AML-193 (cell line): Measurements from ENCODE around the gene NUDT6.
"Not testable (repeated sequence)": the region's sequence is repeated elsewhere in the genome, so short reads cannot be mapped to it uniquely, and the experiment has no call there.

Experiments
- DNase-seq, 2 experiments: peaks; one replicate each; lab custom pipeline; 2025; lab: John Stamatoyannopoulos, UW

NUDT6 gene

GRCh38 chr4:122875949-122876348 lies 46.4 kb downstream of the NUDT6 start:
- DNase-seq: no peak

GRCh38 chr4:122873821-122874593 lies 48.4 kb downstream of the NUDT6 start:
- peak in 1 of 2 experiments; percentile 14 for DNase-seq

GRCh38 chr4:122873146-122873545 lies 49.3 kb downstream of the NUDT6 start:
- DNase-seq: no peak

GRCh38 chr4:122868235-122868634 lies 54.2 kb downstream of the NUDT6 start:
- not testable (repeated sequence) for DNase-seq

- DNase-seq: no peak
These were observed 57.0 kb downstream of the NUDT6 start for GRCh38 chr4:122865425-122865824.

GRCh38 chr4:122863639-122864038 lies 58.8 kb downstream of the NUDT6 start:
- no peak for DNase-seq

- no peak for DNase-seq
These were observed 61.0 kb downstream of the NUDT6 start for GRCh38 chr4:122861172-122861943.

GRCh38 chr4:122858705-122859104 lies 63.7 kb downstream of the NUDT6 start:
- DNase-seq: no peak

- no peak for DNase-seq
These were observed 65.2 kb downstream of the NUDT6 start for GRCh38 chr4:122857160-122857559.

- DNase-seq: no peak
These were observed 67.0 kb downstream of the NUDT6 start for GRCh38 chr4:122855353-122855890.

- DNase-seq: no peak
These were observed 67.7 kb downstream of the NUDT6 start for GRCh38 chr4:122854447-122855352.

GRCh38 chr4:122851568-122851967 lies 70.8 kb downstream of the NUDT6 start:
- no peak for DNase-seq

- DNase-seq: not testable (repeated sequence)
These were observed 72.6 kb downstream of the NUDT6 start for GRCh38 chr4:122849789-122850188.

- no peak for DNase-seq
These were observed 74.5 kb downstream of the NUDT6 start for GRCh38 chr4:122847931-122848330.

GRCh38 chr4:122845760-122846159 lies 76.6 kb downstream of the NUDT6 start:
- DNase-seq: no peak

GRCh38 chr4:122845066-122845465 lies 77.3 kb downstream of the NUDT6 start:
- no peak for DNase-seq

GRCh38 chr4:122844391-122844790 lies 78.0 kb downstream of the NUDT6 start:
- DNase-seq: not testable (repeated sequence)

- no peak for DNase-seq
These were observed 79.3 kb downstream of the NUDT6 start for GRCh38 chr4:122842984-122843531.
